Measurements from ENCODE around the gene BMP7. TPM values are rescaled to one million over a fixed set of nuclear protein-coding genes. Genes with fewer than 3 reads are reported as not detected.

BMP7 gene
- total RNA-seq, 1 donor: not detected

- Histone ChIP-seq H3K4me2 (ENCODE audit: insufficient read depth, low read length) (no peak overlapping the region), H4K20me1 (ENCODE audit: insufficient read depth, low read length) (no peaks in the 10 kb centered on the region), H3K4me1 (ENCODE audit: insufficient read depth, low read length) (no peaks in the 10 kb centered on the region), H3K4me3 (ENCODE audit: insufficient read depth, low read length) (no peak overlapping the region), H3K9me3 (ENCODE audit: low read depth, low read length) (no peaks in the 10 kb centered on the region), H3K79me2 (ENCODE audit: insufficient read depth, low read length) (no peaks in the 10 kb centered on the region), H3K36me3 (ENCODE audit: insufficient read depth, low read length) (no peaks in the 10 kb centered on the region), H3K27ac (ENCODE audit: low read depth, low read length) (no peak overlapping the region), H2AFZ (ENCODE audit: low read length) (no peak overlapping the region), H3K27me3 (ENCODE audit: insufficient read depth, low read length) (no peaks in the 10 kb centered on the region)
- DNase-seq (ENCODE audit: insufficient read length, low spot score, missing footprints): no peak
- no peak for TF ChIP-seq CTCF (IDR thresholded peaks at IDR 0.05; ENCODE audit: extremely low read depth, low read depth, low read length)
These were observed 103.4 kb downstream of the BMP7 start for GRCh38 chr20:57163041-57163440.

GRCh38 chr20:57162362-57162652 is 104.1 kb downstream of the BMP7 start:
- Histone ChIP-seq H3K4me3 (ENCODE audit: insufficient read depth, low read length) (no peak overlapping the region), H4K20me1 (ENCODE audit: insufficient read depth, low read length) (no peaks in the 10 kb centered on the region), H3K36me3 (ENCODE audit: insufficient read depth, low read length) (no peaks in the 10 kb centered on the region), H3K9me3 (ENCODE audit: low read depth, low read length) (no peaks in the 10 kb centered on the region), H3K27ac (ENCODE audit: low read depth, low read length) (no peak overlapping the region), H3K4me1 (ENCODE audit: insufficient read depth, low read length) (no peaks in the 10 kb centered on the region), H3K79me2 (ENCODE audit: insufficient read depth, low read length) (no peaks in the 10 kb centered on the region), H3K27me3 (ENCODE audit: insufficient read depth, low read length) (no peaks in the 10 kb centered on the region), H3K4me2 (ENCODE audit: insufficient read depth, low read length) (no peak overlapping the region), H2AFZ (ENCODE audit: low read length) (no peak overlapping the region)
- no peak for TF ChIP-seq CTCF (IDR thresholded peaks at IDR 0.05; ENCODE audit: extremely low read depth, low read depth, low read length)
- no peak for DNase-seq (ENCODE audit: insufficient read length, low spot score, missing footprints)

DNA sequence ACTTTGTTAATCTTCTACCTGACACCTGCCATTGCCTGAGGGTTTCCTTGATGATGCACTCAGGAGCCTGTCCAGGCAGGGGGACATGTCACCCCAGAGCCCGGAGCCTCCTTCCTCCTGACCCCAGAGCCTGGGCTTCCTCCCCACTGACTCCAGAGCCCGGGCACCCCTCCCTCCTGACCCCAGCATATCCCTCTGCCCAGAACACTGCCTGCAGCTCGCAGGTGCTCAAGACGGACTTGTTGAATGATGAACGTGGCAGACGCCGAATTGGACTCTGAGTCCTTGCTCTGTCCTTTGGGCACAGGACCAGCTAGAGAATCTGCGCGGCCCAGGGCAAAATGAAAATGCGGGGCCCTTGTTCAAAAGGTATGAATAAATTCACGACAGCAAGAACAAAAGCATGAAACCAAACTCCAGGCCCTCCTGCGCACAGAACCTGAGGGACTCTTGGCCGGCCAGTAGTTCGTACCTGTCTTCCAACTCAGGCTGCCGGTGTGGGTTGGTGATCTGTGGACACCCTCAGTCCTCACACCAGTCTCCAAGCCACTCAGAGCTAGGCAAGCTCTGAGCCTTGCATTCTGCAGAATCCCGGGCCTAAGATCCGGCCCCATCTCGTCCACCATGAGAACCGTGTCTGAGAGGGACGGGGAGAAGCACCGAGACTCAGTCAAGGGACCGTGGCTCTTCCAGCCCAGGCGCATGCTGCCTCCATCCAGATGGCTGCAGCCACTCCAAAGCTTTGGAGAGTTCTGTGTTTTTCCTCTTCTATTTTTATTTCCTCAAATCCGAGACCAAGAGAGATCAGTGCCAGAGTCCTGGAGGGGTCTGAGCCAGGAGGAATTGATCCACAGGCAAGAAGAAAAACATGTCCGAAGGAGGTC is 104.7 kb downstream of the BMP7 start:
- H3K27ac ChIP-seq (ENCODE audit: low read depth, low read length): no peak overlapping the region
- no peaks in the 10 kb centered on the region for H4K20me1 ChIP-seq (ENCODE audit: insufficient read depth, low read length)
- no peak overlapping the region for H3K4me3 ChIP-seq (ENCODE audit: insufficient read depth, low read length)
- H3K4me2 ChIP-seq (ENCODE audit: insufficient read depth, low read length): no peak overlapping the region
- no peak for TF ChIP-seq CTCF (IDR thresholded peaks at IDR 0.05; ENCODE audit: extremely low read depth, low read depth, low read length)
- no peaks in the 10 kb centered on the region for H3K27me3 ChIP-seq (ENCODE audit: insufficient read depth, low read length)
- no peaks in the 10 kb centered on the region for H3K79me2 ChIP-seq (ENCODE audit: insufficient read depth, low read length)
- DNase-seq (ENCODE audit: insufficient read length, low spot score, missing footprints): no peak
- no peak overlapping the region for H2AFZ ChIP-seq (ENCODE audit: low read length)
- H3K36me3 ChIP-seq (ENCODE audit: insufficient read depth, low read length): no peaks in the 10 kb centered on the region
- H3K4me1 ChIP-seq (ENCODE audit: insufficient read depth, low read length): no peaks in the 10 kb centered on the region
- H3K9me3 ChIP-seq (ENCODE audit: low read depth, low read length): no peaks in the 10 kb centered on the region

- H4K20me1 ChIP-seq (ENCODE audit: insufficient read depth, low read length): no peaks in the 10 kb centered on the region
- no peaks in the 10 kb centered on the region for H3K4me1 ChIP-seq (ENCODE audit: insufficient read depth, low read length)
- no peaks in the 10 kb centered on the region for H3K9me3 ChIP-seq (ENCODE audit: low read depth, low read length)
- H3K79me2 ChIP-seq (ENCODE audit: insufficient read depth, low read length): no peaks in the 10 kb centered on the region
- H3K36me3 ChIP-seq (ENCODE audit: insufficient read depth, low read length): no peaks in the 10 kb centered on the region
- no peak for DNase-seq (ENCODE audit: insufficient read length, low spot score, missing footprints)
- no peak for TF ChIP-seq CTCF (IDR thresholded peaks at IDR 0.05; ENCODE audit: extremely low read depth, low read depth, low read length)
- H3K4me2 ChIP-seq (ENCODE audit: insufficient read depth, low read length): no peak overlapping the region
- H2AFZ ChIP-seq (ENCODE audit: low read length): no peak overlapping the region
- H3K27ac ChIP-seq (ENCODE audit: low read depth, low read length): no peak overlapping the region
- H3K27me3 ChIP-seq (ENCODE audit: insufficient read depth, low read length): no peaks in the 10 kb centered on the region
- H3K4me3 ChIP-seq (ENCODE audit: insufficient read depth, low read length): no peak overlapping the region
These were observed 105.5 kb downstream of the BMP7 start for GRCh38 chr20:57160985-57161384.

All from osteoblast (primary cell).